Osteocyte (in vitro differentiated cells): ENCODE results near the gene TBL1XR1. TPM values are rescaled to one million over a fixed set of nuclear protein-coding genes. Genes with fewer than 3 reads are reported as not detected.

Source experiments
- DNase-seq: peaks from one replicate; pipeline ENCODE4 v3.0.0; 2021; ENCODE audit warnings: mixed read lengths; ENCODE audit not compliant: unreplicated experiment; ENCODE audit errors: extremely low spot score
- H3K27ac Mint-ChIP-seq: one replicate; pipeline ENCODE4 v1.8.0; 2021; ENCODE audit warnings: mild to moderate bottlenecking, mixed read lengths; ENCODE audit not compliant: unreplicated experiment
- H3K27me3 Mint-ChIP-seq: one replicate; pipeline ENCODE4 v1.8.0; 2021; ENCODE audit warnings: mixed read lengths; ENCODE audit not compliant: unreplicated experiment
- H3K36me3 Mint-ChIP-seq: one replicate; pipeline ENCODE4 v1.8.0; 2021; ENCODE audit warnings: mixed read lengths; ENCODE audit not compliant: unreplicated experiment
- H3K4me1 Mint-ChIP-seq: one replicate; pipeline ENCODE4 v1.8.0; 2021; ENCODE audit warnings: mixed read lengths; ENCODE audit not compliant: unreplicated experiment
- H3K4me3 Mint-ChIP-seq: one replicate; pipeline ENCODE4 v1.8.0; 2021; ENCODE audit warnings: mild to moderate bottlenecking, moderate library complexity, mixed read lengths; ENCODE audit not compliant: unreplicated experiment
- H3K9me3 Mint-ChIP-seq: one replicate; pipeline ENCODE4 v1.8.0; 2021; ENCODE audit warnings: mixed read lengths; ENCODE audit not compliant: unreplicated experiment
- total RNA-seq: library from RNA; stranded (reverse); gene quantifications from 2 replicates; pipeline ENCODE4 v1.2.1, GENCODE V29; 2021
- TF ChIP-seq, protein P1 (sequence below): fragments of 200-600 bp; sonication (generic); IDR thresholded peaks from 2 replicates; pipeline ENCODE4 v1.5.0; 2021; ENCODE audit warnings: antibody characterized with exemption, mild to moderate bottlenecking, moderate library complexity

Gene TBL1XR1
- total RNA-seq, 1 donor from 2014 or later: 370 TPM

- no peak for DNase-seq
- TF ChIP-seq, protein P1, sequence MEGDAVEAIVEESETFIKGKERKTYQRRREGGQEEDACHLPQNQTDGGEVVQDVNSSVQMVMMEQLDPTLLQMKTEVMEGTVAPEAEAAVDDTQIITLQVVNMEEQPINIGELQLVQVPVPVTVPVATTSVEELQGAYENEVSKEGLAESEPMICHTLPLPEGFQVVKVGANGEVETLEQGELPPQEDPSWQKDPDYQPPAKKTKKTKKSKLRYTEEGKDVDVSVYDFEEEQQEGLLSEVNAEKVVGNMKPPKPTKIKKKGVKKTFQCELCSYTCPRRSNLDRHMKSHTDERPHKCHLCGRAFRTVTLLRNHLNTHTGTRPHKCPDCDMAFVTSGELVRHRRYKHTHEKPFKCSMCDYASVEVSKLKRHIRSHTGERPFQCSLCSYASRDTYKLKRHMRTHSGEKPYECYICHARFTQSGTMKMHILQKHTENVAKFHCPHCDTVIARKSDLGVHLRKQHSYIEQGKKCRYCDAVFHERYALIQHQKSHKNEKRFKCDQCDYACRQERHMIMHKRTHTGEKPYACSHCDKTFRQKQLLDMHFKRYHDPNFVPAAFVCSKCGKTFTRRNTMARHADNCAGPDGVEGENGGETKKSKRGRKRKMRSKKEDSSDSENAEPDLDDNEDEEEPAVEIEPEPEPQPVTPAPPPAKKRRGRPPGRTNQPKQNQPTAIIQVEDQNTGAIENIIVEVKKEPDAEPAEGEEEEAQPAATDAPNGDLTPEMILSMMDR: no peak
- H3K27ac Mint-ChIP-seq: no peak overlapping the region
- no peaks in the 10 kb centered on the region for H3K27me3 Mint-ChIP-seq
- no peak overlapping the region for H3K4me3 Mint-ChIP-seq
- H3K9me3 Mint-ChIP-seq: no peaks in the 10 kb centered on the region
- no peaks in the 10 kb centered on the region for H3K4me1 Mint-ChIP-seq
- H3K36me3 Mint-ChIP-seq: no peaks in the 10 kb centered on the region
Measured at GRCh38 chr3:176974279-176974678, 223.0 kb downstream of the TBL1XR1 start.

DNA sequence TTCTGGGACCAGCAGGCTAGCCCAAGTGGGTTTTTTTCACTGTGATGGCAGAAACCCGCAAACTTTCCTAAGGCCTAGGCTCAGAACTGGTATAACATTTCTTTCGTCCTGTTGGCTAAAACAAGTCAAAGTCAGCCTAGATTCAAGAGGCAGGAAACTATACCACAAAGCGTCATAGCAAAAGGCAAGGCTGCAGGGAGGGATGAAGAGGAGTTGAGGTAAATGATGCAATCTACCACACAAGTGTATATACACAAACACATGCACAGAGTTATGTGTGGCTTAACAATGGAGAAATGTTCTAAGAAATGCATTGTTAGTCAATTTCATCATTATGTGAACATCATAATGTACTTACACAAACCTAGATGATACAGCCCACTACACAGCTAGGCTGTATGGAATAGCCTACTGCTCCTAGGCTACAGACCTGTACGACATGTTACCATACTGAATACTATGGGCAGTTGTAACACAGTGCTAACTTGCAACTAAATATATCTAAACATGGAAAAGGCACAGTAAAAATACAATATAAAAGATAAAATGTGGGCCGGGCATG is 225.6 kb downstream of the TBL1XR1 start:
- Mint-ChIP-seq H3K36me3 (no peaks in the 10 kb centered on the region), H3K27me3 (no peaks in the 10 kb centered on the region), H3K4me3 (no peak overlapping the region), H3K27ac (no peak overlapping the region), H3K9me3 (no peaks in the 10 kb centered on the region), H3K4me1 (no peaks in the 10 kb centered on the region)
- TF ChIP-seq, protein P1: no peak
- DNase-seq: no peak

DNA sequence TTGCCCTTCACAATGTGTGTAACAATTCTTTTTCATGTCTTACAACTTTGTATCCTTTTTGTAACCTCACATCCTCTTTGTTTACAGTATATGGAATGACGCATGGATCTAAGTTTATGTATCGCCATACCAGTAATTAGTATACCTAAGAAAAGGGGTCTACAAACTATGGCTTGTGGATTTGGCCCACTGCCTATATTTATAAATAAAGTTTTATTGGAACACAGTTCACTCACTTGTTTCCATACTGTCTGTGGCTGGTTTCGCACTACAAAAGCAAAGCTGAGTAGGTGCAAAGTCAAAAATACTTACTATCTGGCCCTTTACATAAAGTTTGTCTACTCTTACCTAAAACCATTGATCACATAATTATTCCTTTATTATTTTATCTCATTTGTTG is 226.5 kb downstream of the TBL1XR1 start:
- Mint-ChIP-seq H3K36me3 (no peaks in the 10 kb centered on the region), H3K9me3 (no peaks in the 10 kb centered on the region), H3K4me1 (no peaks in the 10 kb centered on the region), H3K4me3 (no peak overlapping the region), H3K27ac (no peak overlapping the region), H3K27me3 (no peaks in the 10 kb centered on the region)
- TF ChIP-seq, protein P1: no peak
- no peak for DNase-seq

GRCh38 chr3:176969506-176969905 is 227.8 kb downstream of the TBL1XR1 start:
- no peak for DNase-seq
- TF ChIP-seq, protein P1: no peak
- Mint-ChIP-seq H3K27ac (no peak overlapping the region), H3K27me3 (no peaks in the 10 kb centered on the region), H3K36me3 (no peaks in the 10 kb centered on the region), H3K9me3 (no peaks in the 10 kb centered on the region), H3K4me3 (no peak overlapping the region), H3K4me1 (no peaks in the 10 kb centered on the region)
